ENCODE data around the gene EPHA5. TPM values are rescaled to one million over a fixed set of nuclear protein-coding genes. Genes with fewer than 3 reads are reported as not detected.

EPHA5 gene
- total RNA-seq, 1 donor from 2014 or later = 1.6 TPM

- Mint-ChIP-seq H3K27ac (ENCODE audit: unreplicated experiment) (no peak overlapping the region), H3K27me3 (ENCODE audit: low read depth) (peaks cover 1% of the 10 kb centered on the region), H3K36me3 (ENCODE audit: low read depth) (no peaks in the 10 kb centered on the region), H3K4me3 (ENCODE audit: unreplicated experiment) (no peak overlapping the region), H3K9me3 (ENCODE audit: low read depth) (no peaks in the 10 kb centered on the region), H3K4me1 (ENCODE audit: low read depth) (no peaks in the 10 kb centered on the region)
- DNase-seq (ENCODE audit: low spot score) = no peak
- no peak for TF ChIP-seq CTCF (IDR thresholded peaks at IDR 0.05)
Measured at GRCh38 chr4:65552057-65552456, 118.2 kb downstream of the EPHA5 start.

- peak; percentile 24 for DNase-seq (ENCODE audit: low spot score)
- no peaks in the 10 kb centered on the region for H3K9me3 Mint-ChIP-seq (ENCODE audit: low read depth)
- no peaks in the 10 kb centered on the region for H3K4me1 Mint-ChIP-seq (ENCODE audit: low read depth)
- peaks cover 2% of the 10 kb centered on the region for H3K27me3 Mint-ChIP-seq (ENCODE audit: low read depth)
- no peak for TF ChIP-seq CTCF (IDR thresholded peaks at IDR 0.05)
- no peaks in the 10 kb centered on the region for H3K36me3 Mint-ChIP-seq (ENCODE audit: low read depth)
- no peak overlapping the region for H3K27ac Mint-ChIP-seq (ENCODE audit: unreplicated experiment)
- no peak overlapping the region for H3K4me3 Mint-ChIP-seq (ENCODE audit: unreplicated experiment)
Measured at GRCh38 chr4:65550500-65550899, 119.8 kb downstream of the EPHA5 start.

GRCh38 chr4:65546882-65547416, 123.3 kb downstream of the EPHA5 start:
- H3K27me3 Mint-ChIP-seq (ENCODE audit: low read depth) = peaks cover 2% of the 10 kb centered on the region
- no peak overlapping the region for H3K4me3 Mint-ChIP-seq (ENCODE audit: unreplicated experiment)
- peaks cover 5% of the 10 kb centered on the region for H3K36me3 Mint-ChIP-seq (ENCODE audit: low read depth)
- no peak for TF ChIP-seq CTCF (IDR thresholded peaks at IDR 0.05)
- DNase-seq (ENCODE audit: low spot score) = no peak
- H3K27ac Mint-ChIP-seq (ENCODE audit: unreplicated experiment) = no peak overlapping the region
- peaks cover 10% of the 10 kb centered on the region for H3K9me3 Mint-ChIP-seq (ENCODE audit: low read depth)
- no peaks in the 10 kb centered on the region for H3K4me1 Mint-ChIP-seq (ENCODE audit: low read depth)

- H3K4me1 Mint-ChIP-seq (ENCODE audit: low read depth) = peaks cover 16% of the 10 kb centered on the region
- H3K27me3 Mint-ChIP-seq (ENCODE audit: low read depth) = peaks cover 4% of the 10 kb centered on the region
- no peak overlapping the region for H3K4me3 Mint-ChIP-seq (ENCODE audit: unreplicated experiment)
- no peak for DNase-seq (ENCODE audit: low spot score)
- H3K36me3 Mint-ChIP-seq (ENCODE audit: low read depth) = peaks cover under 1% of the 10 kb centered on the region
- no peak for TF ChIP-seq CTCF (IDR thresholded peaks at IDR 0.05)
- no peak overlapping the region for H3K27ac Mint-ChIP-seq (ENCODE audit: unreplicated experiment)
- peaks cover 11% of the 10 kb centered on the region for H3K9me3 Mint-ChIP-seq (ENCODE audit: low read depth)
Measured at GRCh38 chr4:65538571-65538970, 131.7 kb downstream of the EPHA5 start.

- Mint-ChIP-seq H3K36me3 (ENCODE audit: low read depth) (no peaks in the 10 kb centered on the region), H3K4me3 (ENCODE audit: unreplicated experiment) (no peak overlapping the region), H3K4me1 (ENCODE audit: low read depth) (peaks cover 16% of the 10 kb centered on the region), H3K27me3 (ENCODE audit: low read depth) (no peaks in the 10 kb centered on the region), H3K9me3 (ENCODE audit: low read depth) (no peaks in the 10 kb centered on the region), H3K27ac (ENCODE audit: unreplicated experiment) (no peak overlapping the region)
- no peak for DNase-seq (ENCODE audit: low spot score)
- no peak for TF ChIP-seq CTCF (IDR thresholded peaks at IDR 0.05)
Measured at GRCh38 chr4:65535113-65535512, 135.2 kb downstream of the EPHA5 start.
